ENCODE measurements around the gene INPP4B.
"Not testable (repeated sequence)": the region's sequence is repeated elsewhere in the genome, so short reads cannot be mapped to it uniquely, and the experiment has no call there.

The INPP4B gene

DNA sequence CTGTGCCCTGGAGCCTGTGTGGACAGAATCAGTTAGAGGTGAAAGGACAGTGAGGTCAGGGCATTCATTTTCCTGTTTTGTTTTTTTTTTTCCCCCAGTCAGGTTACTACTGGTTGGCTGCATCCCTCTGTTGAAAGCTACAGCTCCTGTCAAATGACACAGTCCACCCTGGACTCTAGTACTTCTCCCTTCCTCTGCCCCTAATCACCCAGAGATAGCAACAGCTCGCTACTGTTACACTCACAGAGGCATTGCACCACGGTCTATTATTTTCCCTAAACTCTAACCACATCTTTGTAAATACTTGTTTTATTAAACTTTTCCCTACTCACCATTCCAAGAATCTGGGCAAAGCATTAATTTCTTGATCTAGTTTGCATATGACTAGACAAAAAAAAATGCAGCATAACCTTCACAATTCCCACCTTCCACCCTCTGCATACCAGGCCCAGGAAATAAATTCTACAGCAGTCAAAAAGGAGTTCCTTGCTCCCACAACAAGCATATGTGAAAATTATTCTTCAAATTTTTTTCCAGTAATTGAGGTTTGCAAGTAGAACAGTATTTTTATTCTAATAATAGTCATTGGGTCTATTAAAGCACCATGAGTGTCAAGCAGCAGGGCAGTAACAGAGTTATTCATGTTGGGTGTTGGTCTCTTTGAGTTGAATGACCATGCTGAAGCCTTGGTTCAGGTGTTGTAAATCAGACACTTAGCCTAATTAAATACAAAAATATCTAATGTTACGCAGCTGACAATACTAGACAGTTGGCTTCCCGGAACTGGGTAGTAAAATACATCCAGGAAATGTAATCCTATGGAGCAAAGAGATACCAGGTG lies 329.2 kb downstream of the INPP4B start:
- TF ChIP-seq ZFX (IDR thresholded peaks at IDR 0.05; ENCODE audit: borderline replicate concordance) = no peak
- TF ChIP-seq, protein P1, sequence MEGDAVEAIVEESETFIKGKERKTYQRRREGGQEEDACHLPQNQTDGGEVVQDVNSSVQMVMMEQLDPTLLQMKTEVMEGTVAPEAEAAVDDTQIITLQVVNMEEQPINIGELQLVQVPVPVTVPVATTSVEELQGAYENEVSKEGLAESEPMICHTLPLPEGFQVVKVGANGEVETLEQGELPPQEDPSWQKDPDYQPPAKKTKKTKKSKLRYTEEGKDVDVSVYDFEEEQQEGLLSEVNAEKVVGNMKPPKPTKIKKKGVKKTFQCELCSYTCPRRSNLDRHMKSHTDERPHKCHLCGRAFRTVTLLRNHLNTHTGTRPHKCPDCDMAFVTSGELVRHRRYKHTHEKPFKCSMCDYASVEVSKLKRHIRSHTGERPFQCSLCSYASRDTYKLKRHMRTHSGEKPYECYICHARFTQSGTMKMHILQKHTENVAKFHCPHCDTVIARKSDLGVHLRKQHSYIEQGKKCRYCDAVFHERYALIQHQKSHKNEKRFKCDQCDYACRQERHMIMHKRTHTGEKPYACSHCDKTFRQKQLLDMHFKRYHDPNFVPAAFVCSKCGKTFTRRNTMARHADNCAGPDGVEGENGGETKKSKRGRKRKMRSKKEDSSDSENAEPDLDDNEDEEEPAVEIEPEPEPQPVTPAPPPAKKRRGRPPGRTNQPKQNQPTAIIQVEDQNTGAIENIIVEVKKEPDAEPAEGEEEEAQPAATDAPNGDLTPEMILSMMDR (IDR thresholded peaks at IDR 0.05) = no peak
- no peak overlapping the region for H3K27ac ChIP-seq

DNA sequence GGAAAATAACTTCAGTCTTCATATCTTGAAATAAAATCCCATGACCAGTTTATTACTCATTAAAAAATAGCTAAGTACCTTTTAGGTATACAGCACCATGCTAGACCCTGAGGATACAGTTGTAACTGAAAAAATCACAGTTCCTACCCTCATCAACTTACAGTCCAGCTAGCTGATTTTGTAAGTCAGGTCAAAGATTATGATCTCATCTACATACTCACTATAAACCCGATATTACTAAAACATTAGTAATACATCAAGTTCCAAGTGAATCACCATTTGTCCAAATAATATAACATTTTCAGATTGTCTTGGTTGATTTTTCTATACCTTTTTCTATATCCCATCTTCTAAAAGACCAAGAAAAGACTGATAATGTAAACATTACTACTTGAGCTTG lies 333.9 kb downstream of the INPP4B start:
- TF ChIP-seq, protein P1 (IDR thresholded peaks at IDR 0.05) = no peak
- TF ChIP-seq ZFX (IDR thresholded peaks at IDR 0.05; ENCODE audit: borderline replicate concordance) = no peak
- H3K27ac ChIP-seq = no peak overlapping the region

DNA sequence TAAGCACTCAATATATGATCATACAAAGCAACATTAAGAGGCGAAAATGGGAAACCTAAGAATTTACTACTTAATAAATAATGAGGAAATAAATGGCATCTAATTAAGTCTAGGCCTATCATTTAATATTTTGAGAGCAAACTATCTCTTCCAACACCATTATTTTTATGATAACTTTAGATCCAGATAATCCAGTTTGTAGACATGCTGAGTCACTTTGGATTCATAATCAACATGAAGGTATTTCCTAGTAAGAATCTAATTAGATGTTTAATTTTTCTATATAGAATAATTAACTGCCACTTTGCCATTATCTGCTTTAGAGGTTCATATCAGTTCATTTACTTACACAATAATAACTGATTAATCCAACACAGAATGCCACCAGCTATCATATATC lies 336.2 kb downstream of the INPP4B start:
- H3K27ac ChIP-seq = no peak overlapping the region
- TF ChIP-seq, protein P1 (IDR thresholded peaks at IDR 0.05) = no peak
- no peak for TF ChIP-seq ZFX (IDR thresholded peaks at IDR 0.05; ENCODE audit: borderline replicate concordance)

DNA sequence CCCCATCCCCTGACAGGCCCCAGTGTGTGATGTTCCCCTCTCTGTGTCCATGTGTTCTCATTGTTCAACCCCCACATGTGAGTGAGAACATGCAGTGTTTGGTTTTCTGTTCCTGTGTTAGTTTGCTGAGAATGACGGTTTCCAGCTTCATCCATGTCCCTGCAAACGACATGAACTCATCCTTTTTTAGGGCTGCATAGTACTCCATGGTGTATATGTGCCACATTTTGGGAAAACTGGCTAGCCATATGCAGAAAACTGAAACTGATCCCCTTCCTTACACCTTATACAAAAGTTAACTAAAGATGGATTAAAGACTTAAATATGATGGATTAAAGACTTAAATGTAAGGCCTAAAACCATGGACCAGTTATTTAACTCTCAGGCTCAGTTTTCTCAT lies 336.7 kb downstream of the INPP4B start:
- H3K27ac ChIP-seq = not testable (repeated sequence)

DNA sequence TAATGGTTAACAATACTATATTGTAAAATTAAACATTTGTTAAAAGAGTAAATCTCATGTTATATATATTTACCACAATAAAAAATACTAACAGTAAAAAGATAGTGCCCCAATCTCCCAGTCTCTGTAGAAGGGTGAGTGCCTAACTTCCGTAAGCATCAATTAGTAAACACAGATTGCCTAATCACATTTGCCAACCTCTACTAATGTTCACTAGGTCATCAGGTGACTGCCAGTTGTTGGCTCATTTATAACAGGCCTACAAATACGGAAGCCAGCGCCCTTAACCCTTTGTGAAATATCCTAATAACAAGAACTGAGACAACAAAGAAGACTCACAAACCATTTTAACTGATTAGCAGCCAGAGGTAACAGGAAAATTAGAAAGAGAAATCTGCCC lies 345.1 kb downstream of the INPP4B start:
- TF ChIP-seq, protein P1 (IDR thresholded peaks at IDR 0.05) = no peak
- no peak for TF ChIP-seq ZFX (IDR thresholded peaks at IDR 0.05; ENCODE audit: borderline replicate concordance)
- H3K27ac ChIP-seq = no peak overlapping the region

DNA sequence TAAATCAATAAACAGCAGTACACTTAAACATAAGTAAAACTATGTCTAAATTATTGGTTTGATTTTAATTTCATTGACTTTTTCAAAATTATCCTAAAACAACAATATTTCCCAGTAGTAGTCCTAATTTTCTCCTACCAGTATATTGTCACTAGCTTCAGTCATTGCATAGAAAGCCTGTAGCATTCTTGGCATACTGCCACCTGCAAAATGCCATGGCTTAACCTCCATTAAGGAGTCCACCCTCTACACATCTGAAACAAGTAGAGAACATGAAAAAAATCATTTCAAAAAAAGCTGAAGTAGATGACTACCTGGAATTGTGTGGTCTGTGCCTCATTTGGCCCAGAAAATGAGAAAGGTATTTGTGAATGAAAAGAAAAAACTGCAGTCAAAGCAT lies 348.5 kb downstream of the INPP4B start:
- H3K27ac ChIP-seq = no peak overlapping the region

DNA sequence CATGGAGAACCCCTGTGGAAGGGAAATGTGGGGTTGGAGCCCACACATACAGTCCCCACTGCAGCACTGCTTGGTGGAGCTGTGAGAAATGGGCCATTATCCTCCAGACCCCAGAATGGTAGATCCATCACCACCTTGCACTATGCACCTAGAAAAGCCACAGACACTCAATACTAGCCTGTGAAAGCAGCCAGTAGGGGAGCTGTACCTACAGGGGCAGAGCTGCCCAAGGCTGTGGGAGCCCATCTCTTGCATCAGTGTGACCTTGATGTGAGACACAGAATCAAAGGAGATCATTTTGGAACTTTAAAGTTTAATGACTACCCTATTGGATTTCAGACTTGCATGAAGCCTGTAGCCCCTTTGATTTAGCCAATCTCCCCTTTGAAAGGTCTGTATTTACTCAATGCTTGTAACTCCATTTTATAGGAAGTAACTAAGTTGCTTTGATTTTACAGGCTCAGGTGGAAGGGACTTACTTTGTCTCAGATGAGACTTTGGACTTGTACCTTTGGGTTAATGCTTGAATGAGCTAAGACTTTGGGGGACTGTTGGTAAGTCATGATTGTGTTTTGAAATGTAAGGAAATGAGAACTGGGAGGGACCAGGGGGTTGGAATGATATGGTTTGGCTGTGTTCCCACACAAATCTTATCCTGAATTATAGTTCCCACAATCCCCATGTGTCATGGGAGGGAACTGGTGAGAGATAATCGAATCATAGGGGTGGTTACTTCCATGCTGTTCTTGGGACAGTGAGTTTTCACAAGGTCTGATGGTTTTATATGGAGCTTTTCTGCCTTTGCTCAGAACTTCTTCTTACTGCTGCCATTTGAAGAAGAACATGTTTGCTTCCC lies 352.6 kb downstream of the INPP4B start:
- no peak for TF ChIP-seq ZFX (IDR thresholded peaks at IDR 0.05; ENCODE audit: borderline replicate concordance)
- TF ChIP-seq, protein P1 (IDR thresholded peaks at IDR 0.05) = no peak

More for the DNA sequence above, 348.5 kb downstream of the INPP4B start:
- TF ChIP-seq, protein P1 (IDR thresholded peaks at IDR 0.05) = no peak
- no peak for TF ChIP-seq ZFX (IDR thresholded peaks at IDR 0.05; ENCODE audit: borderline replicate concordance)

More for the DNA sequence above, 352.6 kb downstream of the INPP4B start:
- H3K27ac ChIP-seq = no peak overlapping the region

Measured in 22Rv1 (cell line).